ENCODE results near the gene STARD8. TPM values are rescaled to one million over a fixed set of nuclear protein-coding genes. Genes with fewer than 3 reads are reported as not detected.
A peak's percentile ranks its signal among the peaks of the same experiment; 100 is the strongest.
"Not testable (repeated sequence)": the region's sequence is repeated elsewhere in the genome, so short reads cannot be mapped to it uniquely, and the experiment has no call there.

Gene STARD8
- total RNA-seq (ENCODE audit: insufficient read depth, low replicate concordance), result 2.4 TPM

GRCh38 chrX:68647156-68647957 is at the start of gene STARD8:
STARD8 (plus strand) TSS chrX:68647666; CDS start chrX:68647883, 217 bp downstream.
- peak; percentile 77 for DNase-seq (ENCODE audit: low spot score)

- no peak for DNase-seq (ENCODE audit: low spot score)
Observed at GRCh38 chrX:68598841-68599240, 48.6 kb upstream of the STARD8 start.

GRCh38 chrX:68599256-68600152 is 48.0 kb upstream of the STARD8 start:
- DNase-seq (ENCODE audit: low spot score), result no peak

- DNase-seq (ENCODE audit: low spot score), result not testable (repeated sequence)
Observed at GRCh38 chrX:68604216-68604615, 43.2 kb upstream of the STARD8 start.

GRCh38 chrX:68614733-68615132 is 32.7 kb upstream of the STARD8 start:
- not testable (repeated sequence) for DNase-seq (ENCODE audit: low spot score)

GRCh38 chrX:68627986-68628385 is 19.5 kb upstream of the STARD8 start:
- no peak for DNase-seq (ENCODE audit: low spot score)

- not testable (repeated sequence) for DNase-seq (ENCODE audit: low spot score)
Observed at GRCh38 chrX:68629936-68630335, 17.5 kb upstream of the STARD8 start.

GRCh38 chrX:68631336-68631735 is 16.1 kb upstream of the STARD8 start:
- DNase-seq (ENCODE audit: low spot score), result no peak

- no peak for DNase-seq (ENCODE audit: low spot score)
Observed at GRCh38 chrX:68632491-68632890, 15.0 kb upstream of the STARD8 start.

GRCh38 chrX:68633981-68634380 is 13.5 kb upstream of the STARD8 start:
- DNase-seq (ENCODE audit: low spot score), result no peak

GRCh38 chrX:68634649-68635227 is 12.7 kb upstream of the STARD8 start:
- DNase-seq (ENCODE audit: low spot score), result no peak

GRCh38 chrX:68640661-68641060 is 6.8 kb upstream of the STARD8 start:
- DNase-seq (ENCODE audit: low spot score), result no peak

GRCh38 chrX:68644861-68645260 is 2.6 kb upstream of the STARD8 start:
- DNase-seq (ENCODE audit: low spot score), result no peak

- DNase-seq (ENCODE audit: low spot score), result peak; percentile 11
Observed at GRCh38 chrX:68646421-68646820, 1.0 kb upstream of the STARD8 start.

GRCh38 chrX:68648960-68649359 is 1.5 kb downstream of the STARD8 start:
- DNase-seq (ENCODE audit: low spot score), result peak; percentile 50

GRCh38 chrX:68650491-68650890 is 3.0 kb downstream of the STARD8 start:
- DNase-seq (ENCODE audit: low spot score), result peak; percentile 36

- DNase-seq (ENCODE audit: low spot score), result peak; percentile 55
Observed at GRCh38 chrX:68651110-68651509, 3.6 kb downstream of the STARD8 start.

- peak; percentile 41 for DNase-seq (ENCODE audit: low spot score)
Observed at GRCh38 chrX:68652326-68653170, 5.1 kb downstream of the STARD8 start.

GRCh38 chrX:68654693-68655092 is 7.2 kb downstream of the STARD8 start:
- no peak for DNase-seq (ENCODE audit: low spot score)

- not testable (repeated sequence) for DNase-seq (ENCODE audit: low spot score)
Observed at GRCh38 chrX:68656473-68656872, 9.0 kb downstream of the STARD8 start.

GRCh38 chrX:68658530-68658929 is 11.1 kb downstream of the STARD8 start:
- DNase-seq (ENCODE audit: low spot score), result peak; percentile 19
